SK-N-SH treated with all-trans-retinoic acid at 6 μM for 48 hours (cell line): ENCODE measurements around the gene IQCK.
A peak's percentile ranks its signal among the peaks of the same experiment; 100 is the strongest.

ENCODE experiments used
- ATAC-seq: fragments of 200-7000 bp; cut with Tn5 transposase; 3 replicates; pipeline ENCODE4 v1.9.1; 2020; ENCODE audit warnings: mild to moderate bottlenecking, moderate library complexity
- ARNTL ChIP-seq: fragments of 450-650 bp; formaldehyde crosslinking; IDR thresholded peaks from 2 replicates; pipeline ENCODE4 v1.5.0; 2020; ENCODE audit warnings: low read depth, mild to moderate bottlenecking, moderate library complexity, borderline replicate concordance
- BACH2 ChIP-seq: fragments of 250-450 bp; sonication (Bioruptor Pico); IDR thresholded peaks from 2 replicates; pipeline ENCODE4 v1.9.0; 2021; ENCODE audit warnings: mild to moderate bottlenecking, borderline replicate concordance
- CREB5 ChIP-seq: fragments of 250-450 bp; sonication (Bioruptor Pico); IDR thresholded peaks from 2 replicates; pipeline ENCODE4 v1.5.1; 2020; ENCODE audit warnings: low read depth, mild to moderate bottlenecking, moderate library complexity
- CSDC2 ChIP-seq: fragments of 250-450 bp; sonication (Bioruptor Pico); IDR thresholded peaks from 2 replicates; pipeline ENCODE4 v1.5.0; 2020; ENCODE audit warnings: mild to moderate bottlenecking, moderate library complexity
- ESRRG ChIP-seq: fragments of 250-450 bp; sonication (Bioruptor Pico); IDR thresholded peaks from 2 replicates; pipeline ENCODE4 v1.6.1; 2021; ENCODE audit warnings: mild to moderate bottlenecking
- GLIS3 ChIP-seq: fragments of 250-450 bp; sonication (Bioruptor Pico); IDR thresholded peaks from 2 replicates; pipeline ENCODE4 v1.5.0; 2020; ENCODE audit warnings: mild to moderate bottlenecking, moderate library complexity
- ISL1 ChIP-seq: fragments of 250-450 bp; sonication (Bioruptor Pico); IDR thresholded peaks from 2 replicates; pipeline ENCODE4 v2.1.2; 2022; ENCODE audit warnings: mild to moderate bottlenecking, moderate library complexity
- POU6F1 ChIP-seq: fragments of 250-450 bp; sonication (Bioruptor Pico); IDR thresholded peaks from 2 replicates; pipeline ENCODE4 v1.8.0; 2021; ENCODE audit warnings: low read depth, mild to moderate bottlenecking, moderate library complexity, borderline replicate concordance
- PPARA ChIP-seq: fragments of 250-450 bp; sonication (Bioruptor Pico); IDR thresholded peaks from 2 replicates; pipeline ENCODE4 v1.5.0; 2020; ENCODE audit warnings: mild to moderate bottlenecking, borderline replicate concordance
- SNAI2 ChIP-seq: fragments of 250-450 bp; sonication (Bioruptor Pico); IDR thresholded peaks from 2 replicates; pipeline ENCODE4 v1.5.0; 2020; ENCODE audit warnings: mild to moderate bottlenecking, moderate library complexity
- TCF4 ChIP-seq: fragments of 250-450 bp; sonication (Bioruptor Pico); IDR thresholded peaks from 2 replicates; pipeline ENCODE4 v1.8.0; 2021; ENCODE audit warnings: mild to moderate bottlenecking, moderate library complexity, borderline replicate concordance
- TOX ChIP-seq: fragments of 250-450 bp; sonication (Bioruptor Pico); IDR thresholded peaks from 2 replicates; pipeline ENCODE4 v1.8.0; 2021; ENCODE audit warnings: mild to moderate bottlenecking, moderate library complexity, borderline replicate concordance
- ZC3H10 ChIP-seq: fragments of 250-450 bp; sonication (Bioruptor Pico); IDR thresholded peaks from 2 replicates; pipeline ENCODE4 v1.5.1; 2021; ENCODE audit warnings: mild to moderate bottlenecking, moderate library complexity
- ZFP3 ChIP-seq: fragments of 250-450 bp; sonication (Bioruptor Pico); IDR thresholded peaks from 2 replicates; pipeline ENCODE4 v1.5.0; 2020; ENCODE audit warnings: mild to moderate bottlenecking, moderate library complexity
- ZFP30 ChIP-seq: fragments of 450-650 bp; formaldehyde crosslinking; IDR thresholded peaks from 2 replicates; pipeline ENCODE4 v1.5.0; 2022; ENCODE audit warnings: mild to moderate bottlenecking, moderate library complexity
- ZNF565 ChIP-seq: fragments of 450-650 bp; formaldehyde crosslinking; conservative IDR thresholded peaks from 2 replicates; pipeline ENCODE4 v1.5.0; 2020; ENCODE audit warnings: low read depth, mild to moderate bottlenecking, moderate library complexity
- ZNF8 ChIP-seq: fragments of 450-650 bp; formaldehyde crosslinking; IDR thresholded peaks from 2 replicates; pipeline ENCODE4 v1.5.0; 2020; ENCODE audit warnings: mild to moderate bottlenecking, moderate library complexity
- TF ChIP-seq, protein P1 (sequence below): fragments of 250-450 bp; sonication (Bioruptor Pico); IDR thresholded peaks from 2 replicates; pipeline ENCODE4 v1.8.0; 2020; ENCODE audit warnings: mild to moderate bottlenecking, moderate library complexity, borderline replicate concordance
- TF ChIP-seq, protein P2 (sequence below): fragments of 250-450 bp; sonication (Bioruptor Pico); IDR thresholded peaks from 2 replicates; pipeline ENCODE4 v1.5.0; 2020; ENCODE audit warnings: mild to moderate bottlenecking, moderate library complexity

IQCK gene

GRCh38 chr16:19830902-19831560 is 113.0 kb downstream of the IQCK start:
- TF ChIP-seq ZFP3 (CRISPR knock-in tag), result 0 out of 2 replicates have a peak, but pooled peaks have one; percentile 14
- TF ChIP-seq ZNF8, result no peak
- peak; percentile 17; the same call in 2 of the 3 replicates for ATAC-seq

- TF ChIP-seq BACH2 (no peak), PPARA (CRISPR knock-in tag) (no peak), ARNTL (CRISPR knock-in tag) (no peak), CSDC2 (CRISPR knock-in tag) (no peak), ZNF8 (no peak)
- TF ChIP-seq, protein P1, sequence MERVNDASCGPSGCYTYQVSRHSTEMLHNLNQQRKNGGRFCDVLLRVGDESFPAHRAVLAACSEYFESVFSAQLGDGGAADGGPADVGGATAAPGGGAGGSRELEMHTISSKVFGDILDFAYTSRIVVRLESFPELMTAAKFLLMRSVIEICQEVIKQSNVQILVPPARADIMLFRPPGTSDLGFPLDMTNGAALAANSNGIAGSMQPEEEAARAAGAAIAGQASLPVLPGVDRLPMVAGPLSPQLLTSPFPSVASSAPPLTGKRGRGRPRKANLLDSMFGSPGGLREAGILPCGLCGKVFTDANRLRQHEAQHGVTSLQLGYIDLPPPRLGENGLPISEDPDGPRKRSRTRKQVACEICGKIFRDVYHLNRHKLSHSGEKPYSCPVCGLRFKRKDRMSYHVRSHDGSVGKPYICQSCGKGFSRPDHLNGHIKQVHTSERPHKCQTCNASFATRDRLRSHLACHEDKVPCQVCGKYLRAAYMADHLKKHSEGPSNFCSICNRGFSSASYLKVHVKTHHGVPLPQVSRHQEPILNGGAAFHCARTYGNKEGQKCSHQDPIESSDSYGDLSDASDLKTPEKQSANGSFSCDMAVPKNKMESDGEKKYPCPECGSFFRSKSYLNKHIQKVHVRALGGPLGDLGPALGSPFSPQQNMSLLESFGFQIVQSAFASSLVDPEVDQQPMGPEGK, result no peak
- TF ChIP-seq, all 23 proteins: peak for 0
- peak; percentile 96 for ATAC-seq
These were observed 113.6 kb downstream of the IQCK start for GRCh38 chr16:19831678-19832077.

- no peak for ATAC-seq
- TF ChIP-seq ESRRG (CRISPR knock-in tag) (no peak), ISL1 (CRISPR knock-in tag) (peak; percentile 18; the same call in 1 of the 2 replicates)
These were observed 115.1 kb downstream of the IQCK start for GRCh38 chr16:19833176-19833575.

DNA sequence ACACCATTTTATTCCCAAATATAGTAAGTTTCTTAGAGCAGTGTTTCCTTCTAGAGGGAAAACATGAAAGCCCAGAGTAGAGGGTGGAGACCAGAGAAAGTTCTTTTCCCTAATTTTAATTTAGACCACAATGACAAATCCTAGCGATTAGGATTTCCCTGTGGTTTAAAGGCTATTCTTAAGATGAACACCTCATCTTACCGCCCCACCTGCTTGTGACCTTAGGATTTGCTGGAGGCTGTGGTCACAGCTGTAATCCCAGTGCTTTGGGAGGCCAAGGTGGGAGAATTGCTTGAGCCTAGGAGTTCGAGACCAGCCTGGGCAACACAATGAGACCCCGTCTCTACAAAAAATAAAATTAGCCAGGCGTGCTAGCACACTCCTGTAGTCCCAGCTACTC is 115.5 kb downstream of the IQCK start:
- TF ChIP-seq ZC3H10 (CRISPR knock-in tag) (no peak), POU6F1 (CRISPR knock-in tag) (no peak), ZNF565 (CRISPR knock-in tag) (no peak), TCF4 (no peak), CSDC2 (CRISPR knock-in tag) (no peak), TOX (CRISPR knock-in tag) (no peak), CREB5 (CRISPR knock-in tag) (no peak)
- TF ChIP-seq, protein P2, sequence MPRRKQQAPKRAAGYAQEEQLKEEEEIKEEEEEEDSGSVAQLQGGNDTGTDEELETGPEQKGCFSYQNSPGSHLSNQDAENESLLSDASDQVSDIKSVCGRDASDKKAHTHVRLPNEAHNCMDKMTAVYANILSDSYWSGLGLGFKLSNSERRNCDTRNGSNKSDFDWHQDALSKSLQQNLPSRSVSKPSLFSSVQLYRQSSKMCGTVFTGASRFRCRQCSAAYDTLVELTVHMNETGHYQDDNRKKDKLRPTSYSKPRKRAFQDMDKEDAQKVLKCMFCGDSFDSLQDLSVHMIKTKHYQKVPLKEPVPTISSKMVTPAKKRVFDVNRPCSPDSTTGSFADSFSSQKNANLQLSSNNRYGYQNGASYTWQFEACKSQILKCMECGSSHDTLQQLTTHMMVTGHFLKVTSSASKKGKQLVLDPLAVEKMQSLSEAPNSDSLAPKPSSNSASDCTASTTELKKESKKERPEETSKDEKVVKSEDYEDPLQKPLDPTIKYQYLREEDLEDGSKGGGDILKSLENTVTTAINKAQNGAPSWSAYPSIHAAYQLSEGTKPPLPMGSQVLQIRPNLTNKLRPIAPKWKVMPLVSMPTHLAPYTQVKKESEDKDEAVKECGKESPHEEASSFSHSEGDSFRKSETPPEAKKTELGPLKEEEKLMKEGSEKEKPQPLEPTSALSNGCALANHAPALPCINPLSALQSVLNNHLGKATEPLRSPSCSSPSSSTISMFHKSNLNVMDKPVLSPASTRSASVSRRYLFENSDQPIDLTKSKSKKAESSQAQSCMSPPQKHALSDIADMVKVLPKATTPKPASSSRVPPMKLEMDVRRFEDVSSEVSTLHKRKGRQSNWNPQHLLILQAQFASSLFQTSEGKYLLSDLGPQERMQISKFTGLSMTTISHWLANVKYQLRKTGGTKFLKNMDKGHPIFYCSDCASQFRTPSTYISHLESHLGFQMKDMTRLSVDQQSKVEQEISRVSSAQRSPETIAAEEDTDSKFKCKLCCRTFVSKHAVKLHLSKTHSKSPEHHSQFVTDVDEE (CRISPR knock-in tag), result no peak
- TF ChIP-seq, all 23 proteins: peak for 0
- ATAC-seq, result no peak

- no peak for ATAC-seq
- no peak for TF ChIP-seq POU6F1 (CRISPR knock-in tag)
- TF ChIP-seq TOX (CRISPR knock-in tag), result no peak
- no peak for TF ChIP-seq ZFP30 (CRISPR knock-in tag)
- TF ChIP-seq GLIS3 (CRISPR knock-in tag), result no peak
- no peak for TF ChIP-seq PPARA (CRISPR knock-in tag)
- no peak for TF ChIP-seq SNAI2 (CRISPR knock-in tag)
- TF ChIP-seq BACH2, result no peak
- TF ChIP-seq ZC3H10 (CRISPR knock-in tag), result no peak
- TF ChIP-seq, protein P1, result no peak
- no peak for TF ChIP-seq CREB5 (CRISPR knock-in tag)
- no peak for TF ChIP-seq ZNF8
- TF ChIP-seq ISL1 (CRISPR knock-in tag), result no peak
- no peak for TF ChIP-seq TCF4
These were observed 117.1 kb downstream of the IQCK start for GRCh38 chr16:19835196-19835595.
